ENCODE results near the gene HSPA14. TPM values are rescaled to one million over a fixed set of nuclear protein-coding genes. Genes with fewer than 3 reads are reported as not detected.
A peak's percentile ranks its signal among the peaks of the same experiment; 100 is the strongest.

The HSPA14 gene
- total RNA-seq, 2 donors from 2014 or later = 30.3 to 32.4 TPM

- no peak overlapping the region for H3K4me3 Mint-ChIP-seq
- H3K36me3 Mint-ChIP-seq = no peaks in the 10 kb centered on the region
- peak overlapping the region in 1 of 2 donors; percentile 37 for H3K27ac Mint-ChIP-seq
- DNase-seq (ENCODE audit: low spot score) (no peak), ATAC-seq (no peak)
- H3K9me3 Mint-ChIP-seq = no peaks in the 10 kb centered on the region
- peaks cover 0 to 6% of the 10 kb centered on the region in 2 donors for H3K27me3 Mint-ChIP-seq
- H3K4me1 Mint-ChIP-seq (ENCODE audit: low read depth in 2 of 2) = peaks cover 6 to 9% of the 10 kb centered on the region in 2 donors
Measured at GRCh38 chr10:14821635-14822375, 16.3 kb upstream of the HSPA14 start.

DNA sequence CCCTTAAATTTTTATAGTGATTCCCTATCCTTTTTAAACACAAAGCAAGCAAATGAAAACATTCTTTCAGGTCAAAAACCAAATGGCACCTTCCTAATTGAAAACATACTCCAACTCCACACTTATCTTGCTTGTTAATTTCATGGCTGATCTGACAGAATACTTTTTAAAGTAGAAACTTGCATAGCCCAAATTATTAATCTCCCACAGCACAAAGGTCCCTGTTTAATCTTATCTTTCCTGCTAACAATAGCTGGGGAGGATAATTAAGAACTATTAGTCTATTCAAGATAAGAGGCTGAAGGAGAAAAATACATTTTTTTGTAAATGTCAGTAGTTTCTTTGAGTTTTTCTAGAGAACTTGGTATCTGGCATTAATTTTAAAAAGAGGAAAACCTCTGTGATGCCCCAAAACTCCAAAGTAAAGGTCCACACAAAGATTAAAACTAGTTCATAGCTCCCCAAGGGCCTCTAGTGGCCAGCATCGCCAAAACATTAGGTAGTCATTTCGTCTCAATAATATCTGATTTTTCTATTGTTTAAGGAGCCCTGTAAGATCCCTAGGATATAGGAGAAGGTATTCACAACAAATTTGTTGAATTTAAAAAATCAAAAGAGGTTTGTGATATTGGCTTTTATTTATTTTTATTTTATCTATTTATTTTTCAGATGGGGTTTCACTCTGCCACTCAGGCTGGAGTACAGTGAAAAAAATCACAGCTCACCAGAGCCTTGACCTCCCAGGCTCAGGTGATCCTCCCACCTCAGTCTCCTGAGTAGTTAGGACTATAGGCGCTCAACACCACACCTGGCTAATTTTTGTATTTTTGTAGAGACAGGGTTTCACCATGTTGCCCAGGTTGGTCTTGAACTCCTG lies 15.0 kb upstream of the HSPA14 start:
- Mint-ChIP-seq H3K9me3 (no peaks in the 10 kb centered on the region), H3K4me1 (ENCODE audit: low read depth in 2 of 2) (peaks cover 6 to 9% of the 10 kb centered on the region in 2 donors), H3K27ac (peak overlapping the region; percentile 9 to 78), H3K36me3 (no peaks in the 10 kb centered on the region), H3K4me3 (no peak overlapping the region), H3K27me3 (peaks cover 0 to 6% of the 10 kb centered on the region in 2 donors)
- peak in 1 of 2 donors; percentile 57 for ATAC-seq
- DNase-seq (ENCODE audit: low spot score) = no peak

DNA sequence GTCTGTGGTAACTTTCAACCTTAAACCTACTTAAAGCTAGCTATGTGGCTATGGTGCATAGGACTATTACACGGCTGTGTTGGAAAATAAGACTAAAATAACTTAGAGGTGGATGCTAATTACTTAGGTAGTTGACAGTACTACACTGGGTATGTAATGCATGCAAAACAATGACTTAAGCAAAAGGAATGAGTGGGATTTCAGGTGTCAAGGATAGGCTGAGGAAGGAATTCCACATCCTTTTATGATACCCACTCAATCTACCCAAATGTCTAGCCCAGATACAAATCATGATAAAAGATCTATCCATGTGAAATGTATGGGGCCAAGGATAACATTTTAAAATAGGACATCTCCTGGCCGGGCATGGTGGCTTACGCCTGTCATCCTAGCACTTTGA lies 14.1 kb upstream of the HSPA14 start:
- Mint-ChIP-seq H3K4me3 (no peak overlapping the region), H3K4me1 (ENCODE audit: low read depth in 2 of 2) (peaks cover 6 to 9% of the 10 kb centered on the region in 2 donors), H3K9me3 (no peaks in the 10 kb centered on the region), H3K36me3 (no peaks in the 10 kb centered on the region), H3K27me3 (peaks cover 0 to 6% of the 10 kb centered on the region in 2 donors), H3K27ac (no peak overlapping the region)
- DNase-seq (ENCODE audit: low spot score) = no peak
- no peak for ATAC-seq

- H3K27ac Mint-ChIP-seq = peak overlapping the region in 1 of 2 donors; percentile 4
- ATAC-seq (no peak), DNase-seq (ENCODE audit: low spot score) (no peak)
- H3K4me1 Mint-ChIP-seq (ENCODE audit: low read depth in 2 of 2) = peaks cover 4 to 9% of the 10 kb centered on the region in 2 donors
- peaks cover 0 to 6% of the 10 kb centered on the region in 2 donors for H3K27me3 Mint-ChIP-seq
- no peak overlapping the region for H3K4me3 Mint-ChIP-seq
- H3K36me3 Mint-ChIP-seq = no peaks in the 10 kb centered on the region
- H3K9me3 Mint-ChIP-seq = no peaks in the 10 kb centered on the region
Measured at GRCh38 chr10:14826076-14826829, 11.9 kb upstream of the HSPA14 start.

DNA sequence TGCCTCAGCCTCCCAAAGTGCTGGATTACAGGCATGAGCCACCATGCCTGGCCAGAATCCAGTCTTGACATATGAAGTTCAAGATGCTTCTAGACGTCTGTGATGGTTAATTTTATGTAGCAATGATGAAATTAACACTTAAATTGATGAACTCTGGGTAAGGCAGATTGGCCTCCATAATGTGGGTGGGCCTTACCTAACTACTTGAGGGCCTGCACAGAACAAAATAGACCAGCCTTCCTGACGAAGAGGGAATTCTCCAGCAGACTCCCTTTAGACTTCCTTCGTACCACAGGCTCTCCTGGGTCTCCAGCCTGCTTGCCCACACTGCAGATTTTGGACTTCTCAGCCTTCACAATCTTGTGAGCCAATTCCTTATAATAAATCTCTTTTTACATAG lies 5.0 kb upstream of the HSPA14 start:
- Mint-ChIP-seq H3K4me1 (ENCODE audit: low read depth in 2 of 2) (peaks cover 4 to 8% of the 10 kb centered on the region in 2 donors), H3K9me3 (no peaks in the 10 kb centered on the region), H3K36me3 (no peaks in the 10 kb centered on the region), H3K4me3 (no peak overlapping the region), H3K27me3 (no peaks in the 10 kb centered on the region), H3K27ac (no peak overlapping the region)
- no peak for DNase-seq (ENCODE audit: low spot score)
- ATAC-seq = no peak

DNA sequence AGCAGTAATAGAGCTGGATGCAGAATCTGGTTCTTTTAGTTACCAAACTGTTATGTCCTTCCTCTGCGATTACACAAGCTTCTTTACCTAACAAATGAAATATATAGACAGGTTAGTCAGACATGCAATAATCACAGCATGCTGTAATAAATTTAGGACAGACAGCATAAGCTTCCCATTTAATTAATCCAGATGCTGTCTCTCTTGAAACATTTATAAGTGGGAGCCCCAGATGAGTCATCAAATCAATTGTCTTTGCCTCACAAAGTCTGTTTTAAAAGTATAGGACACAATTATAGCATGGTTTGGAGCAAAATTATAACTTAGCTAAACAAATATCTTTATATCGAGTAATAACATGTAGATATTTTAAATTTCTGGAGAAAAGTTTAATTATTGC lies 1.9 kb upstream of the HSPA14 start:
- Mint-ChIP-seq H3K4me1 (ENCODE audit: low read depth in 2 of 2) (peaks cover 13 to 23% of the 10 kb centered on the region in 2 donors), H3K27me3 (no peaks in the 10 kb centered on the region), H3K4me3 (no peak overlapping the region), H3K9me3 (no peaks in the 10 kb centered on the region), H3K27ac (no peak overlapping the region), H3K36me3 (peaks cover 6% of the 10 kb centered on the region)
- ATAC-seq (no peak), DNase-seq (ENCODE audit: low spot score) (no peak)

GRCh38 chr10:14837003-14837756 lies 926 bp upstream of the HSPA14 start:
- Mint-ChIP-seq H3K9me3 (no peaks in the 10 kb centered on the region), H3K4me1 (ENCODE audit: low read depth in 2 of 2) (peaks cover 13 to 23% of the 10 kb centered on the region in 2 donors), H3K4me3 (peak overlapping the region; percentile 94), H3K27ac (peak overlapping the region; percentile 91 to 93), H3K27me3 (no peaks in the 10 kb centered on the region), H3K36me3 (peaks cover 14% of the 10 kb centered on the region)
- ATAC-seq = no peak
- DNase-seq (ENCODE audit: low spot score) = no peak

- Mint-ChIP-seq H3K4me1 (ENCODE audit: low read depth in 2 of 2) (peaks cover 13 to 23% of the 10 kb centered on the region in 2 donors), H3K27ac (peak overlapping the region; percentile 91 to 93), H3K9me3 (no peaks in the 10 kb centered on the region), H3K4me3 (peak overlapping the region; percentile 94), H3K36me3 (peaks cover 14% of the 10 kb centered on the region), H3K27me3 (no peaks in the 10 kb centered on the region)
- no peak for ATAC-seq
- no peak for DNase-seq (ENCODE audit: low spot score)
Measured at GRCh38 chr10:14838582-14839304, 637 bp downstream of the HSPA14 start.

DNA sequence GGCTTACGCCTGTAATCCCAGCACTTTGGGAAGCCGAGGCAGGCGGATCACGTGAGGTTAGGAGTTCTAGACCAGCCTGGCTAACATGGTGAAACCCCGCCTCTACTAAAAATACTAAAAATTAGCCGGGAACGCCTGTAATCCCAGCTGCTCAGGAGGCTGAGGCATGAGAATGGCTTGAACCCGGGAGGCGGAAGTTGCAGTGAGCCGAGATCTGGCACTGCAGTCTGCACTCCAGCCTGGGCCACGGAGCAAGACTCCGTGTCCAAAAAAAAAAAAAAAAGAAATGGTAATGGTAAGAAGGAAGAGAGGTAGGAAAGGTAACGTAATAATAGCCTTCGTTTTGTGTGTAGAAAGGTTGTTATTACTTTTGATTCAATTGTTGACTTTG lies 1.2 kb downstream of the HSPA14 start:
- H3K36me3 Mint-ChIP-seq = peaks cover 16% of the 10 kb centered on the region
- ATAC-seq = no peak

GRCh38 chr10:14840178-14840577 lies 2.1 kb downstream of the HSPA14 start:
- Mint-ChIP-seq H3K27me3 (no peaks in the 10 kb centered on the region), H3K9me3 (no peaks in the 10 kb centered on the region), H3K4me1 (ENCODE audit: low read depth in 2 of 2) (peaks cover 18 to 33% of the 10 kb centered on the region in 2 donors), H3K4me3 (peak overlapping the region; percentile 38), H3K36me3 (peaks cover 24% of the 10 kb centered on the region), H3K27ac (peak overlapping the region in 1 of 2 donors; percentile 31)
- ATAC-seq (no peak), DNase-seq (ENCODE audit: low spot score) (no peak)

More for the DNA sequence above, 1.2 kb downstream of the HSPA14 start:
- H3K27me3 Mint-ChIP-seq = no peaks in the 10 kb centered on the region
- DNase-seq (ENCODE audit: low spot score) = no peak
- peaks cover 13 to 24% of the 10 kb centered on the region in 2 donors for H3K4me1 Mint-ChIP-seq (ENCODE audit: low read depth in 2 of 2)
- H3K27ac Mint-ChIP-seq = peak overlapping the region; percentile 91 to 93
- H3K9me3 Mint-ChIP-seq = no peaks in the 10 kb centered on the region
- H3K4me3 Mint-ChIP-seq = peak overlapping the region; percentile 94

GRCh38 chr10:14843327-14843988 lies 5.4 kb downstream of the HSPA14 start:
- ATAC-seq = no peak
- Mint-ChIP-seq H3K27me3 (no peaks in the 10 kb centered on the region), H3K4me3 (no peak overlapping the region)

GRCh38 chr10:14844948-14845347 lies 6.8 kb downstream of the HSPA14 start:
- H3K27me3 Mint-ChIP-seq = no peaks in the 10 kb centered on the region

More at GRCh38 chr10:14843327-14843988, 5.4 kb downstream of the HSPA14 start:
- H3K27ac Mint-ChIP-seq = no peak overlapping the region
- H3K4me1 Mint-ChIP-seq (ENCODE audit: low read depth in 2 of 2) = peaks cover 15 to 25% of the 10 kb centered on the region in 2 donors
- no peak for DNase-seq (ENCODE audit: low spot score)
- H3K9me3 Mint-ChIP-seq = no peaks in the 10 kb centered on the region
- H3K36me3 Mint-ChIP-seq = peaks cover 27% of the 10 kb centered on the region

More at GRCh38 chr10:14844948-14845347, 6.8 kb downstream of the HSPA14 start:
- ATAC-seq (no peak), DNase-seq (ENCODE audit: low spot score) (no peak)
- peaks cover 10 to 16% of the 10 kb centered on the region in 2 donors for H3K4me1 Mint-ChIP-seq (ENCODE audit: low read depth in 2 of 2)
- peaks cover 26% of the 10 kb centered on the region for H3K36me3 Mint-ChIP-seq
- H3K9me3 Mint-ChIP-seq = no peaks in the 10 kb centered on the region
- H3K4me3 Mint-ChIP-seq = no peak overlapping the region
- H3K27ac Mint-ChIP-seq = no peak overlapping the region
